Measurements from ENCODE around the gene SEMA6B. TPM values are rescaled to one million over a fixed set of nuclear protein-coding genes. Genes with fewer than 3 reads are reported as not detected.

Gene SEMA6B
- total and polyA plus RNA-seq, 7 experiments from 2014 or later: 0.22 to 2.4 (median 2.1) TPM; not detected in 2

DNA sequence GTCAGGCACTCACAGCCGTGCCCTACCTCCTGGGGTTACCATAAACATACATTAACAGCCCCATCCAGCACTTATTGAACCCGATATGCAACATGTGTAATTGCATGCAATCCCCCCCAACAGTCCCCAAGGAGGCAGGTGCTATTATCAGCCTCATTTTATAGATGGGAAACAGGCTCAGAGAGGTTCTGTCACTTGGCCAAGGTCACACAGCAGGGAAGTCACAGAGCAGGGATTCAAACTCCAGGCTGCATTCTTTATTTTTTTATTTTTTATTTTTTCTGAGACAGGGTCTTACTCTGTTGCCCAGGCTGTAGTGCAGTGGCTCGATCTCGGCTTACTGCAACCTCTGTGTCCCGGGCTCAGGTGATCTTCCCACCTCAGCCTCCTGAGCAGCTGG is 41.4 kb upstream of the SEMA6B start:
- Mint-ChIP-seq H3K9me3 (peaks cover 0 to 2% (median 0%) of the 10 kb centered on the region in 11 donors), H3K4me1 (peaks cover 5 to 18% (median 13%) of the 10 kb centered on the region in 7 donors), H3K27me3 (peaks cover 15 to 40% (median 22%) of the 10 kb centered on the region in 5 donors), H3K27ac (no peak overlapping the region), H3K4me3 (no peak overlapping the region), H3K36me3 (no peaks in the 10 kb centered on the region)
- no peak for DNase-seq
- H3K4me1 ChIP-seq (ENCODE audit: control insufficient read depth in 2 of 2, insufficient read depth in 2 of 2, low read length in 2 of 2): no peaks in the 10 kb centered on the region
- ATAC-seq: no peak
- ChIA-PET CTCF (no interaction called here), POLR2A (no interaction called here)
- no peak overlapping the region for H3K4me3 ChIP-seq (ENCODE audit: low read length)
- intact Hi-C loops (cut with micrococcal nuclease): no loop called here
- H3K36me3 ChIP-seq (ENCODE audit: control insufficient read depth in 2 of 3, insufficient read depth in 3 of 3, low read length in 3 of 3): no peaks in the 10 kb centered on the region
- H3K27ac ChIP-seq (ENCODE audit: low read depth, low read length): no peak overlapping the region
- H3K9me3 ChIP-seq (ENCODE audit: control insufficient read depth in 2 of 3, low read length in 3 of 3): no peaks in the 10 kb centered on the region
- H3K27me3 ChIP-seq (ENCODE audit: control insufficient read depth in 2 of 2, insufficient read depth in 2 of 2, low read length in 2 of 2): peaks cover 3 to 17% of the 10 kb centered on the region in 2 donors

DNA sequence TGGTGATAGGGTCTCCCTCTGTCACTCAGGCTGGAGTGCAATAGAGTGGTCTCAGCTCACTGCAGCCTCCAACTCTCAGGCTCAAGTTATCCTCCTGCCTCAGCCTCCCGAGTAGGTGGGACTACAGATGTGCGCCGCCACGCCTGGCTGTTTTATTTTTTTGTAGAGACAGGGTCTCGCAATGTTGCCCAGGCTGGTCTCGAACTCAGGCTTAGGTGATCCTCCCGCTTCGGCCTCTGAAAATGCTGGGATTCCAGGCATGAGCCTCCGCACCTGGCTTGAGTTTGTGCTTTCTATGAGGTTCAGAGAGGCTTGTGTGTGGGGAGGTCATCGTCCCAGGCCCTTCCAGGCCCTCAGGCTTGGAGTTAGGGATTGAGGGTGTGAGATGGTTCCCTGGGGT is 40.6 kb upstream of the SEMA6B start:
- CTCF ChIA-PET: no interaction called here

DNA sequence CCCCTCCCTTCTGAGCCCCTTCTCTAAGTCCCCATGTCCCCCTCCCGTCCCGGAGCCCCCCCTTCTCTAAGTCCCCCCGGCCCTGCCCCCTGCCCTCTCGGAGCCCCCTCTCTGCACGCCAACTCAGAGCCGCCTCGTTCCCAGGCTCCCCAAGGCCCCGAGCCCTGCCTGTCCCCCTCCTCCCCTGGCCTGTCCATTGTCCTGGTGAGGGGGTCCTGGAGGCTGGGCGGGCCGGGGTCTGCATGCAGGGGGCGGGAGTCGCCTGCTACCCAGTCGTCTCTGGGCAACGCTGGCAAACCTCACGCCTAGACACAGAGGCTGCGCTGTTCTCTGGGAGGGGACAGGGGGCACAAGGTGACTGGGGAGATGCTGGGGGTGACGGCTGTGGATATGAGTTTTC is 39.2 kb upstream of the SEMA6B start:
- no peaks in the 10 kb centered on the region for H3K36me3 ChIP-seq (ENCODE audit: control insufficient read depth in 2 of 3, insufficient read depth in 3 of 3, low read length in 3 of 3)
- Mint-ChIP-seq H3K36me3 (no peaks in the 10 kb centered on the region), H3K4me3 (peak overlapping the region in 7 of 10 donors; percentile 63 to 83 (median 75)), H3K9me3 (peaks cover 0 to 2% (median 0%) of the 10 kb centered on the region in 11 donors), H3K27me3 (peaks cover 20 to 51% (median 25%) of the 10 kb centered on the region in 5 donors), H3K27ac (no peak overlapping the region), H3K4me1 (peaks cover 5 to 18% (median 13%) of the 10 kb centered on the region in 7 donors)
- ChIA-PET CTCF (no interaction called here), POLR2A (no interaction called here)
- DNase-seq: no peak
- no peak overlapping the region for H3K4me3 ChIP-seq (ENCODE audit: low read length)
- no peak overlapping the region for H3K27ac ChIP-seq (ENCODE audit: low read depth, low read length)
- intact Hi-C loops (cut with micrococcal nuclease): no loop called here
- peaks cover 3 to 17% of the 10 kb centered on the region in 2 donors for H3K27me3 ChIP-seq (ENCODE audit: control insufficient read depth in 2 of 2, insufficient read depth in 2 of 2, low read length in 2 of 2)
- H3K9me3 ChIP-seq (ENCODE audit: control insufficient read depth in 2 of 3, low read length in 3 of 3): no peaks in the 10 kb centered on the region
- no peak for ATAC-seq
- H3K4me1 ChIP-seq (ENCODE audit: control insufficient read depth in 2 of 2, insufficient read depth in 2 of 2, low read length in 2 of 2): no peaks in the 10 kb centered on the region

More for the DNA sequence above, 40.6 kb upstream of the SEMA6B start:
- no peak for ATAC-seq
- Mint-ChIP-seq H3K4me1 (peaks cover 5 to 18% (median 13%) of the 10 kb centered on the region in 7 donors), H3K27me3 (peaks cover 18 to 42% (median 25%) of the 10 kb centered on the region in 5 donors), H3K4me3 (peak overlapping the region in 2 of 10 donors; percentile 22 to 34), H3K36me3 (no peaks in the 10 kb centered on the region), H3K27ac (peak overlapping the region in 2 of 9 donors; percentile 9 to 51), H3K9me3 (peaks cover 0 to 2% (median 0%) of the 10 kb centered on the region in 11 donors)
- Histone ChIP-seq H3K27ac (ENCODE audit: low read depth, low read length) (no peak overlapping the region), H3K4me1 (ENCODE audit: control insufficient read depth in 2 of 2, insufficient read depth in 2 of 2, low read length in 2 of 2) (no peaks in the 10 kb centered on the region), H3K36me3 (ENCODE audit: control insufficient read depth in 2 of 3, insufficient read depth in 3 of 3, low read length in 3 of 3) (no peaks in the 10 kb centered on the region), H3K4me3 (ENCODE audit: low read length) (no peak overlapping the region), H3K27me3 (ENCODE audit: control insufficient read depth in 2 of 2, insufficient read depth in 2 of 2, low read length in 2 of 2) (peaks cover 3 to 17% of the 10 kb centered on the region in 2 donors), H3K9me3 (ENCODE audit: control insufficient read depth in 2 of 3, low read length in 3 of 3) (no peaks in the 10 kb centered on the region)
- POLR2A ChIA-PET: no interaction called here
- intact Hi-C loops (cut with micrococcal nuclease): no loop called here
- DNase-seq: no peak

DNA sequence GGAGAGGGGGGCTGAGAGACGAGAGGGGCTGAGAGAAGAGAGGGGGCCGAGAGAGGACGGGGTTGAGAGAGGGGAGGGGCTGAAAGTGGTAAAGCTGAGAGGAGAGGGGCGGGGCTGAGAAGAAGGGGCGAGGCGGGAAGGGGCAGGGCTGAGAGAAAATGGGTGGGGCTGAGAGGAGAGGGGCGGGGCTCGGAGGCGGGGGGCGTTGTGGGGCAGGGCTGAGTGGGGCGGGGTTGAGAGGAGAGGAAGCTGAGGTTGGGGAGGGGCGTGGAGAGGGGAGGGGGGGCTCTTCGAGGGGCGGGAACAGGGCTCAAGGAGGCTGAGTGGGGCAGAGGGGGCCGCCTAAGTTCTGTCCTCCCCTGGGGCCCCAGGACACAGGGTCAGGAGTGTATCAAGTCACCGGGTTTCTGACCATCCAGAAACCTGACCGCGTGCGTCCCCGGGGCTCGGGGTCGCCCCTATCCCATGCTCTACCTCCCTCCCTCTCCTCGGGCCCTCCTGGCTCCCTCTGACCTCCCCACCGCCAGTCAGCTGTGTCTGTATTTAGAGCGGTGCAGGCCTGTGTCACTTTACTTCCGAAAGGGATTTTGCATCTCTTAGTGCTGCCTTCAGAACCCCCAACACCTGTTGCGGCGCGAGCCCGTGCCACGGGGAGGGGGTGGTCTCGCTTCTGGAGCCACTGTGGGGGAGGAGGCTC is 38.6 kb upstream of the SEMA6B start:
- H3K27me3 ChIP-seq (ENCODE audit: control insufficient read depth in 2 of 2, insufficient read depth in 2 of 2, low read length in 2 of 2): peaks cover 3 to 16% of the 10 kb centered on the region in 2 donors
- Mint-ChIP-seq H3K27ac (no peak overlapping the region), H3K36me3 (no peaks in the 10 kb centered on the region), H3K4me1 (peaks cover 5 to 18% (median 13%) of the 10 kb centered on the region in 7 donors), H3K9me3 (peaks cover 0 to 2% (median 0%) of the 10 kb centered on the region in 11 donors), H3K4me3 (peak overlapping the region; percentile 52 to 83 (median 74)), H3K27me3 (peaks cover 20 to 51% (median 25%) of the 10 kb centered on the region in 5 donors)
- CTCF ChIA-PET: interaction anchor here (2.0 kb wide), 1 partner anchor 39 kb away, joined by 4 read pairs; no protein-coding TSS in a partner anchor
- H3K9me3 ChIP-seq (ENCODE audit: control insufficient read depth in 2 of 3, low read length in 3 of 3): no peaks in the 10 kb centered on the region
- ATAC-seq: peak; percentile 86
- peak in 7 of 9 donors; percentile 23 to 61 (median 44) for DNase-seq
- H3K4me3 ChIP-seq (ENCODE audit: low read length): no peak overlapping the region
- POLR2A ChIA-PET: no interaction called here
- intact Hi-C loops (cut with micrococcal nuclease): no loop called here
- no peaks in the 10 kb centered on the region for H3K36me3 ChIP-seq (ENCODE audit: control insufficient read depth in 2 of 3, insufficient read depth in 3 of 3, low read length in 3 of 3)
- H3K27ac ChIP-seq (ENCODE audit: low read depth, low read length): no peak overlapping the region
- no peaks in the 10 kb centered on the region for H3K4me1 ChIP-seq (ENCODE audit: control insufficient read depth in 2 of 2, insufficient read depth in 2 of 2, low read length in 2 of 2)

DNA sequence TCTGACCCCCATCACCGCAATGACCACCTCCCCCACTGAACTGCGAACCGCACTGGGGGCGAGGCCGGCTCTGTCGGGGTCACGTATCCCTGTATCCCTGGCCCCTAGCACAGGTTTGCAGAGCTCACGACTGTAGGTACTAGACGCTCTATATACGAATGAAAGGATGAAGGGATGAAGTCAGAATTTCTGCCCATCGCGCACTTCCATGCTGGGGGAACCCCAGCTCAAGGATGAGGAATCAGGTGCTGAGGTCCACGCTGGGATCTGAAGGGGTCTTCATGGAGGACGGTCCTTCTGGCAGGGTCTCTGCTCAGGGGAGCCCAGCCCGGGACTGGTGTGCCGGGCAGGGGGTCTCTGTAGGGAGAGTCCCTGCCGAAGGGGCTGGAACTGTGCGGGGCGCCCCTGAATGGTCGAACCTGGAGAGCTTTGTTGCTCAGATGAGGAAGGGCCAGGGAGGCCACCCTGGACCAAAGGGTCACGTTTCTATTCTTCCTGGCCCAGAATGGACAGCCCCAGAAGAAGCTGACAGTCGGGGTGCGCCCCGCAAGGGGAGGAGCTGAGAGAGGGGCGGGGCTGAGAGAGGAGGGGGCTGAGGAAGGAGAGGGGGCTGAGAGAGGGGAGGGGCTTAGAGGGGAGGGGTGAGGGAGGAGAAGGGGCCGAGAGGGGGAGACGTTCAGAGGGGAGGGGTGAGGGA is 37.9 kb upstream of the SEMA6B start:
- intact Hi-C loops (cut with micrococcal nuclease): no loop called here

DNA sequence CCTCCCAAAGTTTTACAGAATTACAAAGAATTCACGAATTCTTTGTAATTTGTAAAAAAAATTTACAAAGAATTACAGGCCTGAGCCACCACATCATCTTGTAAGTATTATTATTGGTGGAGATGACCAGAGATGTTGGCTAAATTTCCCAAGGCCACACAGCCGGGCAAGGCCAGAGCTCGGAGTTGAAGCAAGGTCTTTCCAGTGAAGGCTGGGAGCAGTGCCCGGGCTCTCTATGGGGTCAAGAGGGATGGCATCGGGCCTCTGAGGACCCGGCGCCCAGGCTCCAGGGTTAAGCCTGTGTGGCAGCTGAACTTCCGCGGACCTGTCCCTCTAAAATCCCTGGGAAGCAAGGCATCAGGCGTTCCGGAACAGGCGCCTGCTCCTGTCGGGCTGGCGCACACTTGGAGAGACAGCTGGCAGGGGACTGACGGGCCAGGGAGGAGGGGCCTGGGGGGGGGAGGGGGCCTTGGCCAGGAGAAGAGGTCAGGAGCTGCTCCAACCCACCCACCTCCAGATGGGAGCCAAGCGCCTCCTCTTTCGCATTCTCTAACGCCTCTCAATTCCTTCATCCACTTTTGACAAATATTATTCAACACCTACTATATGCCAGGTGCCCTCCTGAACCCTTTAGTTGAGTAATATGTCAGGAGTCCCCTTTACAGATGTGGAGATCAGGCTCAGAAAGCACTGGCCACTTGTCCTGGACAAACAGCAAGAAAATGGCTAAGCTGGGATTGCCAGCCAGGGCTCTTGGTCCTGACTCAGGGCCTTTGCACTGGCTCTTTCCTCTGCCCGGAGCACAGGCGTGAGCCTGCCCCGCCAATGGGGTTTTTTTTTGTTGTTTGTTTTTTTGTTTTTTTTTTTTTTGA is 36.8 kb upstream of the SEMA6B start:
- Mint-ChIP-seq H3K9me3 (peaks cover 0 to 2% (median 0%) of the 10 kb centered on the region in 11 donors), H3K4me3 (no peak overlapping the region), H3K27ac (no peak overlapping the region), H3K27me3 (peaks cover 30 to 60% (median 39%) of the 10 kb centered on the region in 5 donors), H3K4me1 (peaks cover 5 to 18% (median 13%) of the 10 kb centered on the region in 7 donors), H3K36me3 (no peaks in the 10 kb centered on the region)
- intact Hi-C loops (cut with micrococcal nuclease): no loop called here
- Histone ChIP-seq H3K4me1 (ENCODE audit: control insufficient read depth in 2 of 2, insufficient read depth in 2 of 2, low read length in 2 of 2) (no peaks in the 10 kb centered on the region), H3K27me3 (ENCODE audit: control insufficient read depth in 2 of 2, insufficient read depth in 2 of 2, low read length in 2 of 2) (peaks cover 3 to 12% of the 10 kb centered on the region in 2 donors), H3K36me3 (ENCODE audit: control insufficient read depth in 2 of 3, insufficient read depth in 3 of 3, low read length in 3 of 3) (no peaks in the 10 kb centered on the region), H3K9me3 (ENCODE audit: control insufficient read depth in 2 of 3, low read length in 3 of 3) (no peaks in the 10 kb centered on the region), H3K4me3 (ENCODE audit: low read length) (no peak overlapping the region), H3K27ac (ENCODE audit: low read depth, low read length) (no peak overlapping the region)
- ATAC-seq (no peak), DNase-seq (no peak)
- ChIA-PET CTCF (interaction anchor here (2.0 kb wide), 1 partner anchor 41 kb away, joined by 4 read pairs; no protein-coding TSS in a partner anchor), POLR2A (no interaction called here)

More for the DNA sequence above, 37.9 kb upstream of the SEMA6B start:
- Mint-ChIP-seq H3K9me3 (peaks cover 0 to 2% (median 0%) of the 10 kb centered on the region in 11 donors), H3K36me3 (no peaks in the 10 kb centered on the region), H3K4me1 (peaks cover 5 to 18% (median 13%) of the 10 kb centered on the region in 7 donors), H3K4me3 (peak overlapping the region; percentile 39 to 78 (median 58)), H3K27ac (peak overlapping the region in 1 of 9 donors; percentile 48), H3K27me3 (peaks cover 23 to 58% (median 31%) of the 10 kb centered on the region in 5 donors)
- Histone ChIP-seq H3K36me3 (ENCODE audit: control insufficient read depth in 2 of 3, insufficient read depth in 3 of 3, low read length in 3 of 3) (no peaks in the 10 kb centered on the region), H3K9me3 (ENCODE audit: control insufficient read depth in 2 of 3, low read length in 3 of 3) (no peaks in the 10 kb centered on the region), H3K27me3 (ENCODE audit: control insufficient read depth in 2 of 2, insufficient read depth in 2 of 2, low read length in 2 of 2) (peaks cover 3 to 12% of the 10 kb centered on the region in 2 donors), H3K4me3 (ENCODE audit: low read length) (no peak overlapping the region), H3K27ac (ENCODE audit: low read depth, low read length) (no peak overlapping the region), H3K4me1 (ENCODE audit: control insufficient read depth in 2 of 2, insufficient read depth in 2 of 2, low read length in 2 of 2) (no peaks in the 10 kb centered on the region)
- DNase-seq (peak in 2 of 9 donors; percentile 14 to 22), ATAC-seq (peak; percentile 43)
- POLR2A ChIA-PET: no interaction called here
- CTCF ChIA-PET: interaction anchor here (2.0 kb wide), 1 partner anchor 39 kb away, joined by 4 read pairs; no protein-coding TSS in a partner anchor

All from naive thymus-derived CD4-positive, alpha-beta T cell (primary cell).